HT-29 (cell line): ENCODE data around the gene MTNR1A. TPM values are rescaled to one million over a fixed set of nuclear protein-coding genes. Genes with fewer than 3 reads are reported as not detected.

Source experiments
- DNase-seq: peaks from one replicate; pipeline ENCODE4 v3.0.0-alpha.2; 2015; ENCODE audit warnings: low spot score
- small RNA-seq: library from RNA; depleted of rRNA; stranded (forward); fragments of <200 nt; gene quantifications from one replicate; pipeline ENCODE3, GENCODE V24; 2014
- total RNA-seq: library from RNA; depleted of rRNA; stranded (reverse); fragments of >200 nt; shearing (Covaris generic); gene quantifications from 2 replicates; pipeline ENCODE4 v1.2.3, GENCODE V29; 2014; rRNA removed

Gene MTNR1A
- total RNA-seq, 1 experiment from 2014 or later, result not detected

DNA sequence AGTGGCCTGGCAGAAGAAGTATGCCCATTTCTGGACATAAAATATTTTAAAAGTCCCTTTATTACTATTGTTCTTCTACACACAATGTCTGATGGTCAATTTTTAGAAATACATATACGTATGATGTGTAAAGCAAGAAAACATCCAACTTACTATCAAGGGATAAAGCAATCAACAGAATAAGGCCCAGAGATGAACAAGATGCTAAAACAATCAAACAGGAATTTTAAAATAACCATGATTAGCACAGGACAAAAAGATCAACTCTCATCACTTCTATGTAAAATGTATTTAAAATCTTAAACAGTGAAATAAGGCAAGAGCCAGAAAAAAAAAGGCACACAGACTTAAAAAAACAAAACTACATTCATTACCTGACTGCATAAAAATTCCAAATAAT lies 60.9 kb downstream of the MTNR1A start:
- no peak for DNase-seq

DNA sequence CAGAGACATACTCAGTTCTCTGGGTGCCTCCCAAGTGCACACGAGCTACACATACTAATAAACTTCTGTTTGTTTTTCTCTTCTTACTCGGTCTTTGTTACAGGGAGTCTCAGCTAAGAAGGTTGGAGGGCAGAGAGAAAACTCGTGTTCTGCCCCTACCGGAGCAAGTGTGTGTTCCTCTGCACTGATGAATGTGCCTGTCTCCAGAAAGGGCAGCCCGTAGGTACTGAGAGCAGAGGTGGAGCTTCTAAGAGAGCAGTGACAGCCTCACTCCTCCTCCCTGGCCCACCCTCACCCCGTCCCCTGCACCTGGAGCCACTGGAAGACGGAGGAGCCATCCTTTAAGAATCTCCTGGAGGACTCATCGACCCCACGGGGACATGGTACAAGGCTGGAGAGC lies 67.6 kb downstream of the MTNR1A start:
- no peak for DNase-seq

DNA sequence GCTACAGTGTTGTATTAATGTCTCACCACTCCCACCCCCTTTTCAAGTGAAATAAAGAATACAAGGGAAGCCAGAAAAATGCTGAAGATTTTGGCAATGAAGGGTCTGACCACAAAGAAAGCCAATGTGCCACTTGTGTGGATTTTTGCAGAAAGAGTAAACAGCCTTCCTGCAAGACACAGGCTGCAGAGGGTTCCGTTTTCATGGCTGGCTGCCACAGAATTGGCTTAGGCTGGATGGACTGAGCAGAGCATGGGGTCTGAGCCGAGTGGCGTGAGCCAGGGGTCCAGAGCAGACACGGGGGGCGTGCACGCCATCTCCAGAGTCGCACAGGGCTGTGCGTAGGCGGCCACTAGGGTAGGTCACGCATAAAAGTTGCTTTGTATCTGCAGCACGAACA lies 69.2 kb downstream of the MTNR1A start:
- DNase-seq, result no peak

DNA sequence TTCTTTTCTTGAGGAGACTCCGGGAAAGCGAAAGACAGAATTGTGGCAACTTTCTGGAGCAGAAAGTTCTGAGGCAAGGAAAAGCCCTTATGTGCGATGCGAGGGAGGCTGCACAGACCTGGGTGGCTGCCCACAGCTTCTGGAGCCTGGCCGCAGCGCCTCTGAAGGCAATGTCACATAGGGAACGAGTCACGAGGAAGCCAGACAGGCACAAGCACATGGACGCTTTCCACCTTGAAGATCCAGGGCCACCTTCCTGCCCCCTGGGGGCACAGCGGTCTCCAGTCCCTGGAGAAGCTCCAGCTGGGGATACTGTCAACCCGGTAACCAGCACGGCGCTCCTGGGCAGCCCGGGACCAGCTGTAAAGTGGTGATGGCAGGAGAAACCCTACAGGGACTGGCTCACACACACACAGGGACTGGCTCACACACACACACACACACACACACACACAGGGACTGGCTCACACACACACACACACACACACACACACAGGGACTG lies 69.8 kb downstream of the MTNR1A start:
- no peak for DNase-seq

DNA sequence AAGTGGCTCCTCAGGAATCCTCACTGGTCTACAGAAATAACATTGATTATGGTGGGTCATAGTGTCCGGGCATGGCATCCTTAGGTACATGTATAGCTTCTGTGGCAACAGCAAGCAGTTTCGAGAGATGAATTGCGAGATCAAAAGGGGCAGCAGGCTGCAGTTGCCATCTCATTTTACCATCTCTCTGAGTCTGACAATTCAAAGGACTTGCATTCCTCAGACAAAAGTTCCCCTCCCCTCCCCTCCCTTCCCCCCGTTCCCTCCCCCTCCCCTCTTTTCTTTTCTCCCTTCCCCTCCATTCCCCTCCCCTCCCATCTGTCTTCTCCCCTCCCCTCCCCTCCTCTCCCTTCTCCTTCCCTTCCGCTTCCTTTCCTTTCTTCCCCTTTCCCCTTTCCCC lies 70.2 kb downstream of the MTNR1A start:
- DNase-seq, result no peak

DNA sequence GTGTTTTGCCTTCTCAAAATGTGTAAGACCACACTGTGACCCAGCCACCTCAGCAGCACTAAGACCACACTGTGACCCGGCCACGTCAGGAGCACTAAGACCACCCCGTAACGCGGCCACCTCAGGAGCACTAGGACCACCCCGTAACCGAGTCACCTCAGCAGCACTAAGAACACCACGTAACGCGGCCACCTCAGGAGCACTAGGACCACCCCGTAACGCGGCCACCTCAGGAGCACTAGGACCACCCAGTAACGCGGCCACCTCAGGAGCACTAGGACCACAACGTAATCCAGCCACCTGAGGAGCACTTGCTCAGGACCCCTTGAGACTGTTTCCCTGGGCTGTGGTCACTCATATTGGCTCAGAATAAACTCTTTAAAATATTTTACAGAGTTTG lies 71.7 kb downstream of the MTNR1A start:
- DNase-seq, result no peak

Small RNA genes within 50 kb of the gene (small RNA-seq; reads per million reads assigned to genes)
- not detected for gene RNU6-1055P

Other genes with a start within 250 kb of the MTNR1A start
- 325 and 379 TPM in 2 replicates for gene FAT1, start 168.3 kb upstream of the MTNR1A start, total RNA-seq